Hepatocyte (in vitro differentiated cells): Measurements from ENCODE around the gene ST8SIA1. TPM values are rescaled to one million over a fixed set of nuclear protein-coding genes. Genes with fewer than 3 reads are reported as not detected.

ENCODE experiments used
- DNase-seq: peaks from one replicate; pipeline ENCODE4 v3.0.0-alpha.2; 2016; ENCODE audit warnings: low spot score
- H2AFZ ChIP-seq: fragments of 200-600 bp; sonication (generic); 2 replicates; pipeline ENCODE4 v1.6.0; 2016; ENCODE audit warnings: antibody characterized with exemption, mild to moderate bottlenecking
- H3K27ac ChIP-seq: fragments of 200-600 bp; sonication (generic); 2 replicates; pipeline ENCODE4 v1.5.1; 2016; ENCODE audit warnings: mild to moderate bottlenecking
- H3K27me3 ChIP-seq: fragments of 200-600 bp; sonication (generic); 2 replicates; pipeline ENCODE4 v1.6.1; 2016
- H3K36me3 ChIP-seq: fragments of 200-600 bp; sonication (generic); replicated peaks from 2 replicates; pipeline ENCODE4 v1.5.1; 2016; ENCODE audit warnings: low read depth; ENCODE audit not compliant: insufficient read depth
- H3K4me1 ChIP-seq: fragments of 200-600 bp; sonication (generic); 2 replicates; pipeline ENCODE4 v1.5.1; 2016; ENCODE audit warnings: mild to moderate bottlenecking, moderate library complexity; ENCODE audit not compliant: insufficient read depth
- H3K4me2 ChIP-seq: fragments of 200-600 bp; sonication (generic); 2 replicates; pipeline ENCODE4 v1.6.0; 2016
- H3K4me3 ChIP-seq: fragments of 200-600 bp; sonication (generic); 2 replicates; pipeline ENCODE4 v1.5.1; 2016; ENCODE audit warnings: mild to moderate bottlenecking
- H3K79me2 ChIP-seq: fragments of 200-600 bp; sonication (generic); 2 replicates; pipeline ENCODE4 v1.6.0; 2017; ENCODE audit warnings: mild to moderate bottlenecking
- H3K9me2 ChIP-seq: fragments of 200-600 bp; sonication (generic); replicated peaks from 2 replicates; pipeline ENCODE4 v1.6.0; 2017; ENCODE audit warnings: mild to moderate bottlenecking; ENCODE audit not compliant: insufficient read depth
- H3K9me3 ChIP-seq: fragments of 200-600 bp; sonication (generic); 2 replicates; pipeline ENCODE4 v1.5.1; 2016; ENCODE audit warnings: low read depth, mild to moderate bottlenecking
- H4K20me1 ChIP-seq: fragments of 200-600 bp; sonication (generic); 2 replicates; pipeline ENCODE4 v1.6.0; 2016; ENCODE audit warnings: mild to moderate bottlenecking; ENCODE audit not compliant: insufficient read depth, poor library complexity, severe bottlenecking
- CTCF ChIP-seq: fragments of 200-600 bp; sonication (generic); IDR thresholded peaks from 2 replicates; pipeline ENCODE4 v1.5.1; 2016; ENCODE audit warnings: antibody characterized with exemption, mild to moderate bottlenecking; ENCODE audit not compliant: poor library complexity
- EZH2 ChIP-seq: fragments of 200-600 bp; sonication (generic); IDR thresholded peaks from 2 replicates; pipeline ENCODE4 v1.6.1; 2016; ENCODE audit warnings: antibody characterized with exemption, mild to moderate bottlenecking, borderline replicate concordance
- EZH2phosphoT487 ChIP-seq: fragments of 200-600 bp; sonication (generic); IDR thresholded peaks from one replicate; pipeline ENCODE4 v1.6.1; 2018; ENCODE audit warnings: antibody characterized with exemption, mild to moderate bottlenecking, low read depth, moderate library complexity; ENCODE audit not compliant: unreplicated experiment, severe bottlenecking
- WGBS: methylation state at CpG from one replicate; pipeline ENCODE4 v1.1.6; 2016; ENCODE audit warnings: low lambda C conversion rate; ENCODE audit errors: missing lambda C conversion rate; 5-methylcytosine and 5-hydroxymethylcytosine counted together
- polyA plus RNA-seq: library from polyadenylated mRNA; unstranded; fragments of >200 nt; fragmentation: Nextera tagmentation; extraction: Ambion mirVana; gene quantifications from 2 replicates; pipeline ENCODE4 v1.2.1, GENCODE V29; 2016
- total RNA-seq: library from RNA; depleted of rRNA; stranded (reverse); fragments of >200 nt; gene quantifications from 2 replicates; pipeline ENCODE4 v1.2.3, GENCODE V29; 2014

The ST8SIA1 gene
- total and polyA plus RNA-seq, 2 experiments from 2014 or later = 0.88 to 2.0 TPM

GRCh38 chr12:22285846-22286245 lies 48.7 kb downstream of the ST8SIA1 start:
- Histone ChIP-seq H3K27ac (no peak overlapping the region), H3K27me3 (no peaks in the 10 kb centered on the region), H2AFZ (no peak overlapping the region), H3K79me2 (no peaks in the 10 kb centered on the region), H3K9me2 (no peaks in the 10 kb centered on the region), H3K36me3 (no peaks in the 10 kb centered on the region), H3K4me3 (no peak overlapping the region), H3K9me3 (no peaks in the 10 kb centered on the region), H3K4me1 (no peaks in the 10 kb centered on the region), H4K20me1 (no peaks in the 10 kb centered on the region), H3K4me2 (no peak overlapping the region)
- WGBS = 49% methylated on average over 1 of the region's 1 CpG
- DNase-seq = no peak
- no peak for TF ChIP-seq EZH2
- no peak for TF ChIP-seq CTCF
- no peak for TF ChIP-seq EZH2phosphoT487

GRCh38 chr12:22284871-22285270 lies 49.6 kb downstream of the ST8SIA1 start:
- Histone ChIP-seq H3K4me1 (no peaks in the 10 kb centered on the region), H3K9me3 (no peaks in the 10 kb centered on the region), H3K9me2 (no peaks in the 10 kb centered on the region), H3K79me2 (no peaks in the 10 kb centered on the region), H3K4me3 (no peak overlapping the region), H3K4me2 (no peak overlapping the region), H3K36me3 (no peaks in the 10 kb centered on the region), H2AFZ (no peak overlapping the region), H3K27ac (no peak overlapping the region), H3K27me3 (no peaks in the 10 kb centered on the region), H4K20me1 (no peaks in the 10 kb centered on the region)
- TF ChIP-seq EZH2 = no peak
- no peak for TF ChIP-seq CTCF
- TF ChIP-seq EZH2phosphoT487 = no peak
- 88% methylated on average over 1 of the region's 1 CpG for WGBS
- DNase-seq = no peak

GRCh38 chr12:22283508-22283907 lies 51.0 kb downstream of the ST8SIA1 start:
- Histone ChIP-seq H3K4me3 (no peak overlapping the region), H3K4me2 (no peak overlapping the region), H3K9me2 (no peaks in the 10 kb centered on the region), H3K27ac (no peak overlapping the region), H3K79me2 (no peaks in the 10 kb centered on the region), H3K27me3 (no peaks in the 10 kb centered on the region), H2AFZ (no peak overlapping the region), H3K36me3 (no peaks in the 10 kb centered on the region), H4K20me1 (no peaks in the 10 kb centered on the region), H3K9me3 (no peaks in the 10 kb centered on the region), H3K4me1 (no peaks in the 10 kb centered on the region)
- 96% methylated on average over 4 of the region's 4 CpGs for WGBS
- TF ChIP-seq EZH2phosphoT487 (no peak), CTCF (no peak), EZH2 (no peak)
- no peak for DNase-seq

- no peak for DNase-seq
- Histone ChIP-seq H2AFZ (no peak overlapping the region), H3K4me3 (no peak overlapping the region), H3K9me2 (no peaks in the 10 kb centered on the region), H3K4me1 (no peaks in the 10 kb centered on the region), H4K20me1 (no peaks in the 10 kb centered on the region), H3K4me2 (no peak overlapping the region), H3K27ac (no peak overlapping the region), H3K27me3 (no peaks in the 10 kb centered on the region), H3K79me2 (no peaks in the 10 kb centered on the region), H3K9me3 (no peaks in the 10 kb centered on the region), H3K36me3 (no peaks in the 10 kb centered on the region)
- no peak for TF ChIP-seq EZH2phosphoT487
- TF ChIP-seq EZH2 = no peak
- no peak for TF ChIP-seq CTCF
- 70% methylated on average over 3 of the region's 3 CpGs for WGBS
These were observed 51.5 kb downstream of the ST8SIA1 start for GRCh38 chr12:22283006-22283506.
